GM21528 (cell line): ENCODE measurements around the gene DACH1.

Source experiments
- ATAC-seq: cut with Tn5 transposase; IDR thresholded peaks from one replicate; pipeline ENCODE4 v1.9.1; 2021; ENCODE audit warnings: mild to moderate bottlenecking, moderate library complexity; ENCODE audit not compliant: unreplicated experiment, low FRiP score

The DACH1 gene

DNA sequence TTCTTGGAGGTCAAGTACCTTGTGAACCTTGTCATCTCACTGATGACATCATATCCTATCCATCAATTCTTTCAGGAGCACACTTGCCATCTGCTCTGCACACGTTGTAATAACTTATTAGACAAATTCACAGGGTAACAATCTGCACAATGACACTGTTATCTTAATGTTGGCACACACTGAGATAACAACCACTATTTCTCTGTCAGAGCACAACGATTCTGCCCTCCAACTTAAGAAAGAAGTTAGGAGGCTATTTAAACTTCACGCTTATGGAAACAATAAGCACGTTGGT, 351.3 kb downstream of the DACH1 start:
- no peak for ATAC-seq

- no peak for ATAC-seq
These were observed 351.9 kb downstream of the DACH1 start for GRCh38 chr13:71514900-71515743.

GRCh38 chr13:71513411-71514033, 353.5 kb downstream of the DACH1 start:
- ATAC-seq = no peak

- ATAC-seq = no peak
These were observed 363.2 kb downstream of the DACH1 start for GRCh38 chr13:71503781-71504180.

DNA sequence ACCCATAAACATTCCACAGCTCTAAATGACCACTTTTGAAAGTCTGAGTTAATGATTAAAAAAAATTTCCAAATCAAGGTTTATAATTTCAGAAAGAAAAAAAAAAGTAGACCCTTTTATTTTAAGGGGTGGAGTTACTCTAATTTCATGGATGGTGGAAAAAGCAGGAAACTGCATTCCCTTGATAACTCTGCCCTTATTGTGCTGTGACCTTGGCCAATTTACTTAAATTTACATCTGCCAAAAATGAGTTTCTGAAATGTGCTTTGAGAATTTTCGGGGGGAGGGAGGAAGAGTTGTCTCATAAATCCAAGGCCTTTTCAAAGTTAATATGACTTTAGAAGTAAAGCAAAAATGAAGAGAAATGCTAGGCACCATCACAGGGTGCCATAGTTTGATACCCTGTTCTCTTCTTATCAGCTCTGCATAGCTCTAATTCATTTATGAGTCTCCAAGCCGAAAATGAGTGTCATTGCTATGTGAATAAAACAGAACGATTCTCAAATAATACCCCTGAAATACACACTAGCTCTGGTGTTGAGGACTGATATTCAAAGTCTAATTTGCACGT, 367.0 kb downstream of the DACH1 start:
- no peak for ATAC-seq

GRCh38 chr13:71499235-71499634, 367.8 kb downstream of the DACH1 start:
- no peak for ATAC-seq

DNA sequence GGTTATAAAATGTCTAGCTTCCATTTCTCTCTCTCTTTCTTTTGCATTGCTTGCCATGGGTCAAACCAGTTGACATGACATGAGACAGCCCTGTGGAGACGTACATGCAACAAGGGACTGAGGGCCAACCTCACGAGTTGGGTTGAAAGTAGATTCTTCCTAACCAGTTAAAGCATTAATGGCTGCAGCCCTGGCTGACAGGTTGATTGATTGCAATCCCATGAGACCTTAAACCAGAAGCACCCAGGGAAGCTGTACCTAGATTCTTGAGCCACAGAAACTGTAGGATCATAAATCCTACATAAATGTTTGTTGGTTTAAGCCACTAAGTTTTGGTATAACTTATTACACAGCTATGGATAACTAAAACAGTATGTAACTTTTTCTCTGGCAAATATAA, 373.8 kb downstream of the DACH1 start:
- ATAC-seq = no peak

GRCh38 chr13:71492346-71492871, 374.6 kb downstream of the DACH1 start:
- no peak for ATAC-seq

DNA sequence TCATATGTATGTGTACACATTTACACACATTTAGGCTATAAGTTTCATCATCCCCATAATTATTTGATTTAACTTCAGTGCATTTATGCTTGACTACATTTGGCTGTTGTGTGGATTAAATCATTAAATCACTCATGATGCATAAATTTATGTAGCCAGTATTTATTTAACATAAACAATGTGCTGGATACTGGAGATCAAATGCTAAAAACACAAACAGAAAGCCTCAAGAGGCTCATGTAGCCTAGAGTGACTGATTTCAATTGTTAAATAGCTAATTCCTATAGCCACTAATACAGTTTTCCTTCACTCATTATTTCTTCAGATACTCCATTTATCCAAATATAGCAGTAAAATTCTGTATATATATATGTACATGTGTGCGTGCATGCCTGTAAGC, 376.0 kb downstream of the DACH1 start:
- ATAC-seq = no peak

- no peak for ATAC-seq
These were observed 378.0 kb downstream of the DACH1 start for GRCh38 chr13:71489041-71489440.

- no peak for ATAC-seq
These were observed 378.8 kb downstream of the DACH1 start for GRCh38 chr13:71488201-71488600.

GRCh38 chr13:71485913-71486312, 381.1 kb downstream of the DACH1 start:
- ATAC-seq = no peak

- no peak for ATAC-seq
These were observed 383.3 kb downstream of the DACH1 start for GRCh38 chr13:71483733-71484132.

GRCh38 chr13:71481501-71481900, 385.5 kb downstream of the DACH1 start:
- no peak for ATAC-seq

- ATAC-seq = no peak
These were observed 386.0 kb downstream of the DACH1 start for GRCh38 chr13:71481046-71481445.

- ATAC-seq = no peak
These were observed 389.3 kb downstream of the DACH1 start for GRCh38 chr13:71477735-71478134.

DNA sequence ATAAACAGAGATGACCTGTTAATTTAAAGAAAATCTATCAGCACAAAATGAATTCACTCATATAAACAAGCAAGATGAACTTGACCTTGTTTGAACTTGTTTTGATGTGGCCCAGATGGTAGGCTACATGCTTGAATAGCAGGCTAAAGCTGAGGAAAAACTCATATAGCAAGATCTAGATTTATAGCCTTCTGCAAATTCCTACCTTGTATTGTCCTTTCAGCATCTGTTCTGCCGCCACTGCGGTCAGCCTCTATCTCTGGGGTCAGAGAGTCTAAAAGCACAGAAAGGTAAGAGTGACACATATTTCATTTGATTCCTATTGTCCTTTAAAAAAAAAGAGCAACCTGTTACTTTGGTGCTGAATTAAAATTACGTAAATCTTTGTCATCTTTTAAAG, 392.1 kb downstream of the DACH1 start:
- no peak for ATAC-seq

DNA sequence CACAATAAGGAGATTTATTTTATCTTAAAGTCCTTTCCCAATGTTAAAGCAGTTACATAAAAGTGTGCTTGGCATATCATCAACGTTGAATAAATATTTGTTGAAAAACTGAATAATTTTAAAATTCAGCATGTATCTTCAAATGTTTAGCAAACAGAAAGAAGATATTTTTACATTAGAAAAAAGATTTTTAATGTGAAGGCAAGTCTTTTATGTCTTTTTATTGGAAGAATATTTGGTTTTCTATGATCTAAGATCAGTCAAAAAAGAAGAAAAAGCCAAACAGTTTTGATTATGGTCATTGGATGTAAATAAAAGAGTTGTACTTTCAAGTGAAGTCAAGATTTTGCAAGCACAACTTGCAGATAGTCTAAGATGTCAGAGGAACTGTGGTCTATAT, 397.4 kb downstream of the DACH1 start:
- no peak for ATAC-seq

- ATAC-seq = no peak
These were observed 402.3 kb downstream of the DACH1 start for GRCh38 chr13:71464686-71465085.

GRCh38 chr13:71461892-71462291, 405.1 kb downstream of the DACH1 start:
- ATAC-seq = no peak

- ATAC-seq = no peak
These were observed 406.8 kb downstream of the DACH1 start for GRCh38 chr13:71460211-71460610.

DNA sequence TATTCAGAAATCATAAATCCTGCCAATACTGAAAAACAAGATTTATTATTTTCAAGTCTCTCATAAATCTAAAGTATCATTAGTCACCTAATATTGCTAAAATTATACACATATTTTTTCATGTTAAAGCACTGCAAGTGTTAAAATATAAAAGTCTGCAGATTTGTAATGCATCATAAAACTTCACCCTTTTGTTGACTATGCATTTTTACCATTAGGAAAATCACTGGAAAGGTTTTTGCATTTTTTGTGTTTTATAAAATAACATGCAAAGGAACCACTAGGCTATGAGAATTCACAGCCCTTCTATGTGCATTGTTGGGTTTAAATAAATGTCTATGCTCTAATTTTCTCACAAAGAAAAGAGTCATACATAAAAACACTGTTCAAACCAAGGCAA, 407.3 kb downstream of the DACH1 start:
- no peak for ATAC-seq
